Stimulated activated CD8-positive, alpha-beta memory T cell treated with anti-CD3 and anti-CD28 coated beads, Interleukin-4, amount 100 ng/mL, for 48 hours (primary cell): ENCODE results near the gene IL20RB.

Source experiments
- DNase-seq: peaks from one replicate; pipeline ENCODE4 v3.0.0-alpha.2; 2020

The IL20RB gene

GRCh38 chr3:137046747-137047146 is 89.0 kb downstream of the IL20RB start:
- no peak for DNase-seq

DNA sequence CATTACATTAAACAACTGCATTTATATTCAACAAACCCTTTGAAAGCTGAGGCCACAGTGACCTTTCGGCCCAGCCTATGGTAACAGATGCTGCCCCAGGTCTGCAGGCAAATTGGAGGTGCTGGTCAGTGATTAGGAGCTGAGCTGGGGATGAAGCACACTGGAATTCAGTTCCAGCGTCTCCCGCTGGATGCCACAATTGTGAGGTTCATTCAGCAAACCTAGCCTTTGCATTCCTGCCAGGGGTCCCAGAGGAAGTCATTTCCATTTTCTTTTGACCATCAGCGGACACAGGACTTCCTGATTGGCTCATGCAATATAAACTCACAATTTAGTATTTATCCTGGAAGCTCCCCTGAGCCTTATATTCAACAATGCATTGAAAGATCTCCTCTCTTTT is 89.5 kb downstream of the IL20RB start:
- no peak for DNase-seq

DNA sequence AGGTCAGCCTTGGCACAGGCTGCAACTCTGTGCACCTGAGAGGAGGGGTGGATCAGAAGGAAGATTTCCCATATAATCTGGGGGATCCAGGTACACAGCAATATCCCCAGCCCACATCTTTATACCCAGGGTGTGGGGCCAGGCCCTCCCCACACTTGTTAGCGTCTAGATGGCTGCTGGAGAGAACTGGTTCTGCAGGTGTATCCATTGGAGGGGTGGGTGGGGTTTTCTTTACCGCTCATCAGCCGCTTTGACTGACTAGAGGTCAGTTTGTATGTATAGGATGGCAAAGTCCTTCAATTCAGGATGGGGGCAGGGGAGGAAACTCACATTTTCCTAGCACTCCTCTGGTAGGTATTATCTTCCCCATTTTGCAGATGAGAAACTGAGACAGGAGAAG is 92.5 kb downstream of the IL20RB start:
- DNase-seq = no peak

DNA sequence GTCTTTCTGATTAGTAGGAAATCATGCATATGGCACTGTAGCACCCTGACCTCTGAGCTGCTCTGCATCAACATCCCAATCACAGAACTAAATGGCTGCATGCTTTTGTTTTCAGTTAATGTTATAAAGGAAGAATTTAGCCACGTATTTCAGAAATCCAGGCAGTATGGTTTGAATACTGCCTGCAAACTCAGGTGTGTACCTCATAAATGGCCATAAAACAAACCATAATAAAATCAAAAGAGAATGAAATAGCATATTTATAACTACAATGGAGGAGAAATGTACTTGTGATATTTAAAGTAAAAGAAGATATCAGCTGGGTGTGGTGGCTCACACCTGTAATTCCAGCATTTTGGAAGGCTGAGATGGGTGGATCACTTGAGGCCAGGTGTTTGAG is 94.5 kb downstream of the IL20RB start:
- no peak for DNase-seq
